Measurements from ENCODE around the gene ABHD4. TPM values are rescaled to one million over a fixed set of nuclear protein-coding genes. Genes with fewer than 3 reads are reported as not detected.
A peak's percentile ranks its signal among the peaks of the same experiment; 100 is the strongest.

ABHD4 gene
- total and polyA plus RNA-seq, 2 experiments from 2014 or later, result 39.1 to 40.0 TPM

DNA sequence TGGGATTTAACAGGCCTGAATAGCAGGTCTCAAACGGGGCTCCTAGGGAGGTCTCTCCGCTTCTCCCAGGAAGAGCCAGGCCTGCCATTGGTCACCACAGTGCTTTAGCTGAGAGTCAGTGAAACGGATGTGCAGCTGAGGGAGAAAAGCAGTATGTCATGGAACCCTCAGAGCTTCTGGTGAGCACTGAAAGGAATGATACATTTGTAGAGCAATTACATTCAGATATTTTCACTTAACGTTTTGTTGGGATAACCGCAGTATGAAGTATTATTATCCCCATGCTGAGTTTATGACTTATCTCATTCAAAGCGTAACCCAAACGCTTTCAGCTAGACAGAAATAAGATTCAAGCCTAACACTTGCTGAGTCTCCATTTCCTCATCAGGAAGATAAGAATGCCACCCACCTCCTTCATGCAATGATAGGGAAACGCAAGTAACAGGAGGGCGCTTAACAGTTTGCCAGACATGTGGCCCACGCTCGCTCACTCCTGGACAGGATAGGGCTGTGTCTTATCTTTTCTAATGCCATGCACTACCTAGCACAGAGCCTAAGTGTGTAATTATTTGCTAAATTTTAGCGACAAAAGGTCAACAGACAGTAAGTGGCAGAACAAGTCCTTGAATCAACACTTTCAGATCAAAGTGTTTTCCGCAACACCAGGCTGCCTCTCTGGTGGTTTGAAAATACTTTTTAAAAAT lies 37.3 kb upstream of the ABHD4 start:
- Histone ChIP-seq H3F3A (replicated peaks; ENCODE audit: low read depth) (peaks cover 12% of the 10 kb centered on the region; the same call in 1 of the 2 replicates), H3K36me3 (ENCODE audit: insufficient read depth) (peaks cover 8% of the 10 kb centered on the region; the same call in 1 of the 2 replicates), H2AFZ (no peak overlapping the region), H3K4me3 (no peak overlapping the region), H3K4me2 (no peak overlapping the region), H3K27me3 (ENCODE audit: insufficient read depth) (no peaks in the 10 kb centered on the region), H3K79me2 (replicated peaks; ENCODE audit: insufficient read depth) (peaks cover 3% of the 10 kb centered on the region; the same call in 1 of the 2 replicates), H3K27ac (ENCODE audit: low read depth) (no peak overlapping the region), H3K9me2 (ENCODE audit: insufficient read depth) (no peaks in the 10 kb centered on the region), H4K20me1 (replicated peaks; ENCODE audit: insufficient read depth) (no peaks in the 10 kb centered on the region), H3K4me1 (ENCODE audit: insufficient read depth) (peaks cover 26% of the 10 kb centered on the region)
- H3K4me1 Mint-ChIP-seq, result peaks cover 29% of the 10 kb centered on the region
- no peak overlapping the region for H3K4me3 Mint-ChIP-seq
- peaks cover 3% of the 10 kb centered on the region; the same call in 1 of the 3 replicates for H3K9me3 Mint-ChIP-seq
- TF ChIP-seq NANOG (IDR thresholded peaks at IDR 0.05; ENCODE audit: borderline replicate concordance), result no peak
- TF ChIP-seq EZH2 (IDR thresholded peaks at IDR 0.05; ENCODE audit: low read depth, unreplicated experiment), result no peak
- TF ChIP-seq JUNB (IDR thresholded peaks at IDR 0.05; ENCODE audit: unreplicated experiment), result no peak
- TF ChIP-seq ZNF114 (CRISPR knock-in tag; IDR thresholded peaks at IDR 0.05), result no peak
- TF ChIP-seq, protein P1, sequence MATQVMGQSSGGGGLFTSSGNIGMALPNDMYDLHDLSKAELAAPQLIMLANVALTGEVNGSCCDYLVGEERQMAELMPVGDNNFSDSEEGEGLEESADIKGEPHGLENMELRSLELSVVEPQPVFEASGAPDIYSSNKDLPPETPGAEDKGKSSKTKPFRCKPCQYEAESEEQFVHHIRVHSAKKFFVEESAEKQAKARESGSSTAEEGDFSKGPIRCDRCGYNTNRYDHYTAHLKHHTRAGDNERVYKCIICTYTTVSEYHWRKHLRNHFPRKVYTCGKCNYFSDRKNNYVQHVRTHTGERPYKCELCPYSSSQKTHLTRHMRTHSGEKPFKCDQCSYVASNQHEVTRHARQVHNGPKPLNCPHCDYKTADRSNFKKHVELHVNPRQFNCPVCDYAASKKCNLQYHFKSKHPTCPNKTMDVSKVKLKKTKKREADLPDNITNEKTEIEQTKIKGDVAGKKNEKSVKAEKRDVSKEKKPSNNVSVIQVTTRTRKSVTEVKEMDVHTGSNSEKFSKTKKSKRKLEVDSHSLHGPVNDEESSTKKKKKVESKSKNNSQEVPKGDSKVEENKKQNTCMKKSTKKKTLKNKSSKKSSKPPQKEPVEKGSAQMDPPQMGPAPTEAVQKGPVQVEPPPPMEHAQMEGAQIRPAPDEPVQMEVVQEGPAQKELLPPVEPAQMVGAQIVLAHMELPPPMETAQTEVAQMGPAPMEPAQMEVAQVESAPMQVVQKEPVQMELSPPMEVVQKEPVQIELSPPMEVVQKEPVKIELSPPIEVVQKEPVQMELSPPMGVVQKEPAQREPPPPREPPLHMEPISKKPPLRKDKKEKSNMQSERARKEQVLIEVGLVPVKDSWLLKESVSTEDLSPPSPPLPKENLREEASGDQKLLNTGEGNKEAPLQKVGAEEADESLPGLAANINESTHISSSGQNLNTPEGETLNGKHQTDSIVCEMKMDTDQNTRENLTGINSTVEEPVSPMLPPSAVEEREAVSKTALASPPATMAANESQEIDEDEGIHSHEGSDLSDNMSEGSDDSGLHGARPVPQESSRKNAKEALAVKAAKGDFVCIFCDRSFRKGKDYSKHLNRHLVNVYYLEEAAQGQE (IDR thresholded peaks at IDR 0.05; ENCODE audit: unreplicated experiment), result no peak
- TF ChIP-seq, protein P2, sequence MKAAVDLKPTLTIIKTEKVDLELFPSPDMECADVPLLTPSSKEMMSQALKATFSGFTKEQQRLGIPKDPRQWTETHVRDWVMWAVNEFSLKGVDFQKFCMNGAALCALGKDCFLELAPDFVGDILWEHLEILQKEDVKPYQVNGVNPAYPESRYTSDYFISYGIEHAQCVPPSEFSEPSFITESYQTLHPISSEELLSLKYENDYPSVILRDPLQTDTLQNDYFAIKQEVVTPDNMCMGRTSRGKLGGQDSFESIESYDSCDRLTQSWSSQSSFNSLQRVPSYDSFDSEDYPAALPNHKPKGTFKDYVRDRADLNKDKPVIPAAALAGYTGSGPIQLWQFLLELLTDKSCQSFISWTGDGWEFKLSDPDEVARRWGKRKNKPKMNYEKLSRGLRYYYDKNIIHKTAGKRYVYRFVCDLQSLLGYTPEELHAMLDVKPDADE (IDR thresholded peaks at IDR 0.05), result no peak
- TF ChIP-seq EZH2phosphoT487 (IDR thresholded peaks at IDR 0.05; ENCODE audit: unreplicated experiment), result no peak
- no peak for TF ChIP-seq POLR2AphosphoS5 (IDR thresholded peaks at IDR 0.05; ENCODE audit: low read depth)
- no peak for TF ChIP-seq CREB1 (CRISPR knock-in tag; IDR thresholded peaks at IDR 0.05; ENCODE audit: low read depth)
- TF ChIP-seq, protein P3, sequence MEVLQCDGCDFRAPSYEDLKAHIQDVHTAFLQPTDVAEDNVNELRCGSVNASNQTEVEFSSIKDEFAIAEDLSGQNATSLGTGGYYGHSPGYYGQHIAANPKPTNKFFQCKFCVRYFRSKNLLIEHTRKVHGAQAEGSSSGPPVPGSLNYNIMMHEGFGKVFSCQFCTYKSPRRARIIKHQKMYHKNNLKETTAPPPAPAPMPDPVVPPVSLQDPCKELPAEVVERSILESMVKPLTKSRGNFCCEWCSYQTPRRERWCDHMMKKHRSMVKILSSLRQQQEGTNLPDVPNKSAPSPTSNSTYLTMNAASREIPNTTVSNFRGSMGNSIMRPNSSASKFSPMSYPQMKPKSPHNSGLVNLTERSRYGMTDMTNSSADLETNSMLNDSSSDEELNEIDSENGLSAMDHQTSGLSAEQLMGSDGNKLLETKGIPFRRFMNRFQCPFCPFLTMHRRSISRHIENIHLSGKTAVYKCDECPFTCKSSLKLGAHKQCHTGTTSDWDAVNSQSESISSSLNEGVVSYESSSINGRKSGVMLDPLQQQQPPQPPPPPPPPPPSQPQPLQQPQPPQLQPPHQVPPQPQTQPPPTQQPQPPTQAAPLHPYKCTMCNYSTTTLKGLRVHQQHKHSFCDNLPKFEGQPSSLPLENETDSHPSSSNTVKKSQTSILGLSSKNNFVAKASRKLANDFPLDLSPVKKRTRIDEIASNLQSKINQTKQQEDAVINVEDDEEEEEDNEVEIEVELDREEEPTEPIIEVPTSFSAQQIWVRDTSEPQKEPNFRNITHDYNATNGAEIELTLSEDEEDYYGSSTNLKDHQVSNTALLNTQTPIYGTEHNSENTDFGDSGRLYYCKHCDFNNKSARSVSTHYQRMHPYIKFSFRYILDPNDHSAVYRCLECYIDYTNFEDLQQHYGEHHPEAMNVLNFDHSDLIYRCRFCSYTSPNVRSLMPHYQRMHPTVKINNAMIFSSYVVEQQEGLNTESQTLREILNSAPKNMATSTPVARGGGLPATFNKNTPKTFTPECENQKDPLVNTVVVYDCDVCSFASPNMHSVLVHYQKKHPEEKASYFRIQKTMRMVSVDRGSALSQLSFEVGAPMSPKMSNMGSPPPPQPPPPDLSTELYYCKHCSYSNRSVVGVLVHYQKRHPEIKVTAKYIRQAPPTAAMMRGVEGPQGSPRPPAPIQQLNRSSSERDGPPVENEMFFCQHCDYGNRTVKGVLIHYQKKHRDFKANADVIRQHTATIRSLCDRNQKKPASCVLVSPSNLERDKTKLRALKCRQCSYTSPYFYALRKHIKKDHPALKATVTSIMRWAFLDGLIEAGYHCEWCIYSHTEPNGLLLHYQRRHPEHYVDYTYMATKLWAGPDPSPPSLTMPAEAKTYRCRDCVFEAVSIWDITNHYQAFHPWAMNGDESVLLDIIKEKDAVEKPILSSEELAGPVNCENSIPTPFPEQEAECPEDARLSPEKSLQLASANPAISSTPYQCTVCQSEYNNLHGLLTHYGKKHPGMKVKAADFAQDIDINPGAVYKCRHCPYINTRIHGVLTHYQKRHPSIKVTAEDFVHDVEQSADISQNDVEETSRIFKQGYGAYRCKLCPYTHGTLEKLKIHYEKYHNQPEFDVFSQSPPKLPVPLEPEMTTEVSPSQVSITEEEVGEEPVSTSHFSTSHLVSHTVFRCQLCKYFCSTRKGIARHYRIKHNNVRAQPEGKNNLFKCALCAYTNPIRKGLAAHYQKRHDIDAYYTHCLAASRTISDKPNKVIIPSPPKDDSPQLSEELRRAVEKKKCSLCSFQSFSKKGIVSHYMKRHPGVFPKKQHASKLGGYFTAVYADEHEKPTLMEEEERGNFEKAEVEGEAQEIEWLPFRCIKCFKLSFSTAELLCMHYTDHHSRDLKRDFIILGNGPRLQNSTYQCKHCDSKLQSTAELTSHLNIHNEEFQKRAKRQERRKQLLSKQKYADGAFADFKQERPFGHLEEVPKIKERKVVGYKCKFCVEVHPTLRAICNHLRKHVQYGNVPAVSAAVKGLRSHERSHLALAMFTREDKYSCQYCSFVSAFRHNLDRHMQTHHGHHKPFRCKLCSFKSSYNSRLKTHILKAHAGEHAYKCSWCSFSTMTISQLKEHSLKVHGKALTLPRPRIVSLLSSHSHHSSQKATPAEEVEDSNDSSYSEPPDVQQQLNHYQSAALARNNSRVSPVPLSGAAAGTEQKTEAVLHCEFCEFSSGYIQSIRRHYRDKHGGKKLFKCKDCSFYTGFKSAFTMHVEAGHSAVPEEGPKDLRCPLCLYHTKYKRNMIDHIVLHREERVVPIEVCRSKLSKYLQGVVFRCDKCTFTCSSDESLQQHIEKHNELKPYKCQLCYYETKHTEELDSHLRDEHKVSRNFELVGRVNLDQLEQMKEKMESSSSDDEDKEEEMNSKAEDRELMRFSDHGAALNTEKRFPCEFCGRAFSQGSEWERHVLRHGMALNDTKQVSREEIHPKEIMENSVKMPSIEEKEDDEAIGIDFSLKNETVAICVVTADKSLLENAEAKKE (CRISPR knock-in tag; IDR thresholded peaks at IDR 0.05), result no peak
- TF ChIP-seq, protein P4, sequence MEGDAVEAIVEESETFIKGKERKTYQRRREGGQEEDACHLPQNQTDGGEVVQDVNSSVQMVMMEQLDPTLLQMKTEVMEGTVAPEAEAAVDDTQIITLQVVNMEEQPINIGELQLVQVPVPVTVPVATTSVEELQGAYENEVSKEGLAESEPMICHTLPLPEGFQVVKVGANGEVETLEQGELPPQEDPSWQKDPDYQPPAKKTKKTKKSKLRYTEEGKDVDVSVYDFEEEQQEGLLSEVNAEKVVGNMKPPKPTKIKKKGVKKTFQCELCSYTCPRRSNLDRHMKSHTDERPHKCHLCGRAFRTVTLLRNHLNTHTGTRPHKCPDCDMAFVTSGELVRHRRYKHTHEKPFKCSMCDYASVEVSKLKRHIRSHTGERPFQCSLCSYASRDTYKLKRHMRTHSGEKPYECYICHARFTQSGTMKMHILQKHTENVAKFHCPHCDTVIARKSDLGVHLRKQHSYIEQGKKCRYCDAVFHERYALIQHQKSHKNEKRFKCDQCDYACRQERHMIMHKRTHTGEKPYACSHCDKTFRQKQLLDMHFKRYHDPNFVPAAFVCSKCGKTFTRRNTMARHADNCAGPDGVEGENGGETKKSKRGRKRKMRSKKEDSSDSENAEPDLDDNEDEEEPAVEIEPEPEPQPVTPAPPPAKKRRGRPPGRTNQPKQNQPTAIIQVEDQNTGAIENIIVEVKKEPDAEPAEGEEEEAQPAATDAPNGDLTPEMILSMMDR (conservative IDR thresholded peaks at IDR 0.05; ENCODE audit: low read depth in 2 of 2), result no peak
- TF ChIP-seq STAT1 (IDR thresholded peaks at IDR 0.05; ENCODE audit: unreplicated experiment), result no peak
- no peak for TF ChIP-seq ZNF331 (CRISPR knock-in tag; IDR thresholded peaks at IDR 0.05; ENCODE audit: low read depth)
- H3K27ac Mint-ChIP-seq, result peak overlapping the region; percentile 67; the same call in 1 of the 2 replicates
- ATAC-seq (no peak), DNase-seq (ENCODE audit: low spot score) (no peak)
- peaks cover 16% of the 10 kb centered on the region; the same call in 2 of the 3 replicates for H3K36me3 Mint-ChIP-seq (ENCODE audit: low read depth)
- peaks cover 7% of the 10 kb centered on the region for H3K27me3 Mint-ChIP-seq (ENCODE audit: insufficient read depth, low read depth, poor library complexity)
